H1 (cell line): ENCODE measurements around the gene DYSF. TPM values are rescaled to one million over a fixed set of nuclear protein-coding genes. Genes with fewer than 3 reads are reported as not detected.

Experiments
- CTCF ChIA-PET: fragments of 300-600 bp; sonication (Branson Sonifier 250); formaldehyde crosslinking; loops from one replicate; lab custom pipeline; 2021; ENCODE audit not compliant: partially characterized antibody; lab: Charles Lee
- POLR2A ChIA-PET: fragments of 300-600 bp; sonication (Branson Sonifier 250); formaldehyde crosslinking; loops from one replicate; lab custom pipeline; 2021; ENCODE audit warnings: inconsistent platforms; ENCODE audit not compliant: partially characterized antibody; lab: Charles Lee
- DNase-seq, 2 experiments: peaks; one replicate each; pipeline versions ENCODE4 v3.0.0 to v3.0.0-alpha.2; 2010 to 2022; ENCODE audit warnings: low spot score in 2 of 2, low read depth in 1 of 2, mixed read lengths in 1 of 2
- FAIRE-seq: peaks from 2 replicates; lab custom pipeline; 2011; peaks lifted over from hg19 to GRCh38; lab: Jason Lieb, UNC
- H2AFZ ChIP-seq: 2 replicates; pipeline ENCODE4 v1.8.1; 2012; ENCODE audit warnings: low read length, inconsistent platforms
- H2AK5ac ChIP-seq: 2 replicates; pipeline ENCODE4 v1.6.1; 2013; ENCODE audit warnings: low read depth, low read length
- H2BK120ac ChIP-seq: replicated peaks from 2 replicates; pipeline ENCODE3; 2013; ENCODE audit warnings: low read depth, low read length, inconsistent platforms
- H2BK12ac ChIP-seq: 2 replicates; pipeline ENCODE4 v1.6.1; 2013; ENCODE audit warnings: low read depth, low read length
- H2BK15ac ChIP-seq: 2 replicates; pipeline ENCODE4 v1.6.1; 2013; ENCODE audit warnings: low read length
- H2BK20ac ChIP-seq: 2 replicates; pipeline ENCODE4 v1.6.1; 2013; ENCODE audit warnings: low read length
- H2BK5ac ChIP-seq: 2 replicates; pipeline ENCODE4 v1.6.1; 2013; ENCODE audit warnings: low read depth, low read length
- H3K14ac ChIP-seq: 2 replicates; pipeline ENCODE4 v1.6.1; 2013; ENCODE audit warnings: inconsistent platforms; ENCODE audit not compliant: insufficient read length
- H3K18ac ChIP-seq: 2 replicates; pipeline ENCODE4 v1.6.1; 2013; ENCODE audit warnings: low read length; ENCODE audit errors: extremely low read depth
- H3K23ac ChIP-seq: 2 replicates; pipeline ENCODE4 v1.6.1; 2013; ENCODE audit warnings: inconsistent platforms; ENCODE audit not compliant: insufficient read length
- H3K23me2 ChIP-seq: 2 replicates; pipeline ENCODE4 v1.6.1; 2013; ENCODE audit warnings: low read depth, low read length
- H3K27ac ChIP-seq: 2 replicates; pipeline ENCODE4 v1.6.1; 2011; ENCODE audit warnings: low read depth, low read length, inconsistent platforms
- H3K27me3 ChIP-seq, 4 experiments: replicated peaks in 1 of 4; 1 replicate in 1 of 4; 2 replicates in 3 of 4; pipeline versions ENCODE4 v1.6.1 to v1.8.1; 2011 to 2013; ENCODE audit warnings: low read length in 3 of 4, mild to moderate bottlenecking in 3 of 4, inconsistent platforms in 2 of 4, mixed read lengths in 2 of 4, moderate library complexity in 1 of 4; ENCODE audit not compliant: control insufficient read depth in 3 of 4, insufficient read depth in 3 of 4; ENCODE audit errors: extremely low read depth in 1 of 4
- H3K36me3 ChIP-seq, 4 experiments: 2 replicates each; pipeline versions ENCODE4 v1.6.1 to v1.8.1; 2011 to 2013; ENCODE audit warnings: mild to moderate bottlenecking in 4 of 4, low read length in 3 of 4, moderate library complexity in 2 of 4, control low read depth in 1 of 4, inconsistent platforms in 1 of 4; ENCODE audit not compliant: insufficient read depth in 4 of 4, control insufficient read depth in 2 of 4
- H3K4ac ChIP-seq: replicated peaks from 2 replicates; pipeline ENCODE3; 2013; ENCODE audit warnings: low read length, low read depth, mixed read lengths, inconsistent platforms; ENCODE audit not compliant: insufficient read length
- H3K4me1 ChIP-seq, 4 experiments: replicated peaks in 1 of 4; 1 replicate in 1 of 4; 2 replicates in 3 of 4; pipeline versions ENCODE4 v1.6.1 to v1.8.1; 2011 to 2013; ENCODE audit warnings: low read length in 3 of 4, inconsistent platforms in 2 of 4, mixed read lengths in 1 of 4; ENCODE audit not compliant: insufficient read depth in 4 of 4, control insufficient read depth in 3 of 4
- H3K4me2 ChIP-seq, 2 experiments: 2 replicates each; pipeline versions ENCODE4 v1.6.1 to v1.8.1; 2011 to 2013; ENCODE audit warnings: low read depth in 2 of 2, low read length in 2 of 2, control low read depth in 1 of 2, inconsistent platforms in 1 of 2, mild to moderate bottlenecking in 1 of 2; ENCODE audit not compliant: insufficient read depth in 1 of 2
- H3K4me3 ChIP-seq, 4 experiments: fragments of 200-600, 300-600 bp in 1 of 4; sonication (generic), shearing (Covaris generic), sonication (Bioruptor Twin) in 1 of 4; 2 replicates each; pipeline versions ENCODE4 v1.5.1 to v1.8.1; 2011 to 2016; ENCODE audit warnings: low read length in 4 of 4, low read depth in 3 of 4, control low read depth in 2 of 4, inconsistent platforms in 2 of 4, mild to moderate bottlenecking in 2 of 4, mixed read lengths in 1 of 4, moderate library complexity in 1 of 4; ENCODE audit not compliant: insufficient read depth in 2 of 4; ENCODE audit errors: extremely low read depth in 1 of 4
- H3K56ac ChIP-seq: replicated peaks from 2 replicates; pipeline ENCODE3; 2013; ENCODE audit warnings: low read depth, mild to moderate bottlenecking, mixed read lengths, low read length, inconsistent platforms; ENCODE audit not compliant: insufficient read length
- H3K79me1 ChIP-seq: 2 replicates; pipeline ENCODE4 v1.6.1; 2013; ENCODE audit warnings: low read depth, low read length, control low read depth
- H3K79me2 ChIP-seq, 2 experiments: 2 replicates each; pipeline versions ENCODE4 v1.6.1 to v1.8.1; 2012 to 2013; ENCODE audit warnings: low read length in 2 of 2, mild to moderate bottlenecking in 2 of 2, inconsistent platforms in 1 of 2; ENCODE audit not compliant: insufficient read depth in 2 of 2, control insufficient read depth in 1 of 2
- H3K9ac ChIP-seq, 4 experiments: replicated peaks in 1 of 4; 1 replicate in 1 of 4; 2 replicates in 3 of 4; pipeline versions ENCODE4 v1.6.1 to v1.8.1; 2011 to 2013; ENCODE audit warnings: low read depth in 3 of 4, low read length in 3 of 4, control low read depth in 2 of 4, mild to moderate bottlenecking in 2 of 4, moderate library complexity in 2 of 4, inconsistent platforms in 1 of 4; ENCODE audit errors: extremely low read depth in 1 of 4
- H3K9me3 ChIP-seq, 2 experiments: 2 replicates each; pipeline versions ENCODE4 v1.6.1 to v1.8.1; 2012 to 2013; ENCODE audit warnings: mild to moderate bottlenecking in 2 of 2, moderate library complexity in 2 of 2, control low read depth in 1 of 2, inconsistent platforms in 1 of 2, low read depth in 1 of 2, low read length in 1 of 2, mixed read lengths in 1 of 2; ENCODE audit not compliant: insufficient read depth in 2 of 2
- H4K20me1 ChIP-seq, 2 experiments: replicated peaks in 1 of 2; 2 replicates each; pipeline versions ENCODE3 to v1.8.1; 2011 to 2013; ENCODE audit warnings: inconsistent platforms in 2 of 2, low read length in 2 of 2, mild to moderate bottlenecking in 1 of 2; ENCODE audit not compliant: insufficient read depth in 2 of 2, control insufficient read depth in 1 of 2
- H4K5ac ChIP-seq: 2 replicates; pipeline ENCODE4 v1.6.1; 2013; ENCODE audit warnings: low read length, low read depth, mixed read lengths, inconsistent platforms; ENCODE audit not compliant: insufficient read length
- H4K8ac ChIP-seq: 2 replicates; pipeline ENCODE4 v1.8.0; 2013; ENCODE audit warnings: mild to moderate bottlenecking, moderate library complexity, low read length, inconsistent platforms; ENCODE audit not compliant: insufficient read depth; ENCODE audit errors: extremely low read depth
- H4K91ac ChIP-seq: replicated peaks from 2 replicates; pipeline ENCODE3; 2013; ENCODE audit warnings: low read length, mixed read lengths, inconsistent platforms; ENCODE audit not compliant: insufficient read length
- BACH1 ChIP-seq: IDR thresholded peaks from 2 replicates; pipeline ENCODE4 v1.6.1; 2012; ENCODE audit warnings: low read length, improper control_type of control experiment
- CBX8 ChIP-seq: fragments of 300-800, 300-1000 bp; sonication (generic); IDR thresholded peaks from 2 replicates; pipeline ENCODE4 v1.7.1; 2016; ENCODE audit warnings: low read depth, low read length, borderline replicate concordance
- JUND ChIP-seq: IDR thresholded peaks from 2 replicates; pipeline ENCODE4 v1.6.1; 2011; ENCODE audit warnings: mild to moderate bottlenecking, improper control_type of control experiment, low read length
- POLR2A ChIP-seq, 2 experiments: IDR thresholded peaks; 1 replicate in 1 of 2; 2 replicates in 1 of 2; pipeline ENCODE4 v1.6.1; 2011; ENCODE audit warnings: low read depth in 2 of 2, low read length in 2 of 2, mild to moderate bottlenecking in 2 of 2; ENCODE audit errors: control extremely low read depth in 1 of 2
- SAP30 ChIP-seq: fragments of 300-600 bp; sonication (generic); IDR thresholded peaks from 2 replicates; pipeline ENCODE4 v1.7.1; 2012; ENCODE audit warnings: low read length, moderate library complexity, mild to moderate bottlenecking, inconsistent platforms; ENCODE audit not compliant: insufficient read depth, insufficient replicate concordance
- TAF1 ChIP-seq: IDR thresholded peaks from 2 replicates; pipeline ENCODE4 v1.6.1; 2011; ENCODE audit warnings: mild to moderate bottlenecking, low read depth, low read length
- WGBS, 2 experiments: shearing (Covaris generic) in 1 of 2; methylation state at CpG; one replicate each; pipeline versions ENCODE4 v1.1.6 to v1.1.7; 2013 to 2015; ENCODE audit warnings: low lambda C conversion rate in 2 of 2, mixed read lengths in 2 of 2, inconsistent platforms in 1 of 2, low coverage in 1 of 2, missing lambda C conversion rate in 1 of 2; ENCODE audit not compliant: insufficient replicate concordance in 2 of 2, insufficient coverage in 1 of 2, insufficient read length in 1 of 2; ENCODE audit errors: extremely low coverage in 1 of 2, missing lambda C conversion rate in 1 of 2; 5-methylcytosine and 5-hydroxymethylcytosine counted together
- polyA plus RNA-seq, 7 experiments: library from polyadenylated mRNA; depleted of rRNA in 3 of 7; stranded (reverse) in 5 of 7; unstranded in 2 of 7; fragments of >200 nt in 5 of 7; fragments of 200-250 nt in 2 of 7; gene quantifications; 1 replicate in 5 of 7; 2 replicates in 1 of 7; 4 replicates in 1 of 7; pipeline versions ENCODE4 v1.2.1 to v1.2.3, GENCODE V29; 2011 to 2013; ENCODE audit warnings: missing spikeins in 2 of 7, mixed read lengths in 2 of 7
- total RNA-seq: library from RNA; stranded (reverse); fragmentation: NEBNext Ultra II Directional; extraction: Animal tissue kit (Norgen Biotek cat#: 25700); gene quantifications from 2 replicates; pipeline ENCODE4 v1.2.1, GENCODE V29; 2021
- TF ChIP-seq, protein P1 (sequence below): IDR thresholded peaks from 2 replicates; pipeline ENCODE4 v1.6.1; 2011; ENCODE audit warnings: low read length, improper control_type of control experiment
- TF ChIP-seq, protein P2 (sequence below): IDR thresholded peaks from 2 replicates; pipeline ENCODE4 v1.6.1; 2012; ENCODE audit warnings: inconsistent platforms

The DYSF gene
- total and polyA plus RNA-seq, 2 of the 8 experiments (the other 6 are each of a cell fraction or from before 2014, with no cell fraction given), result 5.8 to 7.1 TPM

DNA sequence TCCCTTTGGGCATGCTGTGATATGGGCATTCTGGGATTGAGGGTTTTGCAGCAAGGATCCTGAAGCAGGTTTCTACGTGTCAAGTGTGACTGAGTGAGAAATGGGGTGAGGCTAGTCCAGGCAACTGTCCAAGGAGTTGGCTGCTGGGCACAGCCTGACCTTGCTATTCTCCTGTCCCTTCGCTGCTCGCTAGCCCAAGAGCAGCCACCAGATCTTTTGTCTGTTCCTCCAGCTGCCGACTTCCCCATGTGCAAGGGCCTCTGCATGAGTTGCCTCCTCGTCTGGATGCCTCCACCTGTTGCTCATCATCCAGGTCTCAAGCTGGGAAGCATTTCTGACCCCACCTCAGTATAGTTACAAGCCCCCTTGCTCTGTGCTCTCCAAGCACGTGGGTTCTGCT lies 71.1 kb downstream of the DYSF start:
- no peak overlapping the region for H3K27ac ChIP-seq
- no peak overlapping the region for H3K4me2 ChIP-seq
- CTCF ChIA-PET, result interaction anchor here (1.0 to 1.9 kb wide), 2 partner anchors 12 to 63 kb away, joined by 3 to 4 read pairs; no protein-coding TSS in a partner anchor
- TF ChIP-seq, protein P1, sequence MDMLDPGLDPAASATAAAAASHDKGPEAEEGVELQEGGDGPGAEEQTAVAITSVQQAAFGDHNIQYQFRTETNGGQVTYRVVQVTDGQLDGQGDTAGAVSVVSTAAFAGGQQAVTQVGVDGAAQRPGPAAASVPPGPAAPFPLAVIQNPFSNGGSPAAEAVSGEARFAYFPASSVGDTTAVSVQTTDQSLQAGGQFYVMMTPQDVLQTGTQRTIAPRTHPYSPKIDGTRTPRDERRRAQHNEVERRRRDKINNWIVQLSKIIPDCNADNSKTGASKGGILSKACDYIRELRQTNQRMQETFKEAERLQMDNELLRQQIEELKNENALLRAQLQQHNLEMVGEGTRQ, result no peak
- no peak for TF ChIP-seq CBX8
- no peak for TF ChIP-seq BACH1
- TF ChIP-seq TAF1, result no peak
- no peak for TF ChIP-seq POLR2A (IDR thresholded peaks at IDR 0.05; ENCODE audit: control extremely low read depth in 1 of 2, low read depth in 2 of 2, low read length in 2 of 2)
- no peak for TF ChIP-seq SAP30
- no peak for TF ChIP-seq JUND
- TF ChIP-seq, protein P2, sequence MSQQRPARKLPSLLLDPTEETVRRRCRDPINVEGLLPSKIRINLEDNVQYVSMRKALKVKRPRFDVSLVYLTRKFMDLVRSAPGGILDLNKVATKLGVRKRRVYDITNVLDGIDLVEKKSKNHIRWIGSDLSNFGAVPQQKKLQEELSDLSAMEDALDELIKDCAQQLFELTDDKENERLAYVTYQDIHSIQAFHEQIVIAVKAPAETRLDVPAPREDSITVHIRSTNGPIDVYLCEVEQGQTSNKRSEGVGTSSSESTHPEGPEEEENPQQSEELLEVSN, result no peak
- H3K56ac ChIP-seq, result no peak overlapping the region
- H3K4me1 ChIP-seq, result peaks cover 0 to 11% (median 4%) of the 10 kb centered on the region in 4 experiments; a peak in 6 of 7 replicates
- no peaks in the 10 kb centered on the region for H4K20me1 ChIP-seq
- H3K4me3 ChIP-seq, result no peak overlapping the region
- H2BK5ac ChIP-seq, result no peak overlapping the region
- no peak overlapping the region for H3K9ac ChIP-seq
- no peak overlapping the region for H2BK12ac ChIP-seq
- H3K9me3 ChIP-seq, result no peaks in the 10 kb centered on the region
- no peak overlapping the region for H3K18ac ChIP-seq
- H2BK20ac ChIP-seq, result no peak overlapping the region
- H3K79me2 ChIP-seq, result no peaks in the 10 kb centered on the region
- H3K23me2 ChIP-seq, result 0 out of 2 replicates have a peak, but pooled peaks cover 1% of the 10 kb centered on the region
- no peak overlapping the region for H4K5ac ChIP-seq
- no peak overlapping the region for H4K8ac ChIP-seq
- no peak overlapping the region for H3K4ac ChIP-seq
- H2BK15ac ChIP-seq, result no peak overlapping the region
- no peak overlapping the region for H2AFZ ChIP-seq
- 90% methylated on average over 6 of the region's 6 CpGs; no CpG with 5 or more reads in 1 of the 2 experiments for WGBS, 2 experiments
- POLR2A ChIA-PET, result interaction anchor here (0.5 kb wide), 1 partner anchor 12 kb away, joined by 3 read pairs; no protein-coding TSS in a partner anchor
- no peak overlapping the region for H3K14ac ChIP-seq
- DNase-seq (no peak), FAIRE-seq (no peak)
- H2AK5ac ChIP-seq, result no peak overlapping the region
- H3K36me3 ChIP-seq, result no peaks in the 10 kb centered on the region
- no peak overlapping the region for H2BK120ac ChIP-seq
- no peaks in the 10 kb centered on the region for H3K27me3 ChIP-seq
- H3K23ac ChIP-seq, result no peak overlapping the region
- no peak overlapping the region for H4K91ac ChIP-seq
- no peaks in the 10 kb centered on the region for H3K79me1 ChIP-seq
